Measurements from ENCODE around the gene CCDC158. TPM values are rescaled to one million over a fixed set of nuclear protein-coding genes. Genes with fewer than 3 reads are reported as not detected.
"Not testable (repeated sequence)": the region's sequence is repeated elsewhere in the genome, so short reads cannot be mapped to it uniquely, and the experiment has no call there.

Gene CCDC158
- total RNA-seq, 4 donors from 2014 or later: 0.16 to 0.55 TPM; not detected in 2

DNA sequence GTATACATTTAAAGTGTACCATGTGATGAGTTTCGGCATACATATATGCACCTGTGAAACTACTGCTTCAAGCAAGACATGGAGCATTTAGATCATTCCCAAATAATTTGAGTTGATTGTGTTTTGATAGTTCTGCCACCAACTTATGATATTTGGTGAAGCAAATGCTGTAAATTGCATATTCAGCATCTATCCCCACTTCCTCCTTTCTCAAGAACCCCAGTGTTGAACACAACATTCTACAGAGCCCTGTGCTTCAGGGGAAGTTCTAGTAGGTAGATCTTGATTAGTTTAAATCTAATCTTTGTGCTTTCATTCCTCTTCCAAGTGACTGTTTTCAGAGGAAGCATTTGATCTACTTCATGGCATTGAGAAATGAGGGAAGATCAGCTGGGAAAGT lies 8.7 kb upstream of the CCDC158 start:
- no peak for DNase-seq
- Histone ChIP-seq H3K4me1 (peaks cover 0 to 4% (median 0%) of the 10 kb centered on the region in 4 donors), H3K9me3 (no peaks in the 10 kb centered on the region), H3K27me3 (no peaks in the 10 kb centered on the region), H3K27ac (no peak overlapping the region), H3K36me3 (no peaks in the 10 kb centered on the region), H3K4me3 (no peak overlapping the region)
- 88 to 92% methylated on average over 1 of the region's 1 CpG for WGBS, 2 donors (ENCODE audit: low coverage in 1 of 2)
- no peak for TF ChIP-seq EP300 (IDR thresholded peaks at IDR 0.05; ENCODE audit: low read depth)
- TF ChIP-seq, protein P1, sequence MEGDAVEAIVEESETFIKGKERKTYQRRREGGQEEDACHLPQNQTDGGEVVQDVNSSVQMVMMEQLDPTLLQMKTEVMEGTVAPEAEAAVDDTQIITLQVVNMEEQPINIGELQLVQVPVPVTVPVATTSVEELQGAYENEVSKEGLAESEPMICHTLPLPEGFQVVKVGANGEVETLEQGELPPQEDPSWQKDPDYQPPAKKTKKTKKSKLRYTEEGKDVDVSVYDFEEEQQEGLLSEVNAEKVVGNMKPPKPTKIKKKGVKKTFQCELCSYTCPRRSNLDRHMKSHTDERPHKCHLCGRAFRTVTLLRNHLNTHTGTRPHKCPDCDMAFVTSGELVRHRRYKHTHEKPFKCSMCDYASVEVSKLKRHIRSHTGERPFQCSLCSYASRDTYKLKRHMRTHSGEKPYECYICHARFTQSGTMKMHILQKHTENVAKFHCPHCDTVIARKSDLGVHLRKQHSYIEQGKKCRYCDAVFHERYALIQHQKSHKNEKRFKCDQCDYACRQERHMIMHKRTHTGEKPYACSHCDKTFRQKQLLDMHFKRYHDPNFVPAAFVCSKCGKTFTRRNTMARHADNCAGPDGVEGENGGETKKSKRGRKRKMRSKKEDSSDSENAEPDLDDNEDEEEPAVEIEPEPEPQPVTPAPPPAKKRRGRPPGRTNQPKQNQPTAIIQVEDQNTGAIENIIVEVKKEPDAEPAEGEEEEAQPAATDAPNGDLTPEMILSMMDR (IDR thresholded peaks at IDR 0.05): no peak
- no peak for TF ChIP-seq POLR2A (IDR thresholded peaks at IDR 0.05)
- no peak for TF ChIP-seq POLR2AphosphoS5 (IDR thresholded peaks at IDR 0.05)
- intact Hi-C loops (cut with DNase I; ENCODE audit: low total_unique reads): loop anchor here (5.0 kb wide), 1 partner anchor 73 kb away; no protein-coding TSS in a partner anchor
- in situ Hi-C loops (cut with MboI; ENCODE audit: low pct_ligation_motif_present in 1 of 4, low pct_unique_long_range_greater_than_20kb in 1 of 4, low sequenced_read_pairs in 3 of 4): loop anchor here in 3 of 4 donors (5.0 to 10.0 kb wide), 3 partner anchors 65 to 325 kb away; no protein-coding TSS in a partner anchor

DNA sequence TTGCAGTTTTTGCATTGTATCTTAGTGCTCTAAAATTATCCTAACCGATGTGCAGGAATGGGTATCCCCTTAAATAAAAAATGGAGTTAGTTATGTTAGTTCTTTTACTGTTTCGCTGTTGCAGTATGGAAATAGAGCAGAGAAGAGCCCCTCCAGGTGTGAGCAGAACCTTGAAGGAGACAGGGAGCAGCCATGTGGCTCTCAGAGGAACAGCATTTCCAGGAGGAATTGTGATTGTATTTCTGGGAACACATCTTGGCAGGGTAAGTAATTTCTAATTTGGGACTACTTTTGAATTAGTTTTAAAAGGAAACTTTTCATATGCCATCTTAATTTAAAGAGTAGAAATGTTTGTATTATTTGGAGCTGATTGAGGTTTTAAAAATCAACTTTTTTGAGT lies 5.3 kb upstream of the CCDC158 start:
- Histone ChIP-seq H3K9me3 (no peaks in the 10 kb centered on the region), H3K4me1 (peaks cover 0 to 7% (median 2%) of the 10 kb centered on the region in 4 donors), H3K27ac (no peak overlapping the region), H3K4me3 (no peak overlapping the region), H3K36me3 (no peaks in the 10 kb centered on the region), H3K27me3 (no peaks in the 10 kb centered on the region)
- in situ Hi-C loops (cut with MboI; ENCODE audit: low pct_ligation_motif_present in 1 of 4, low pct_unique_long_range_greater_than_20kb in 1 of 4, low sequenced_read_pairs in 3 of 4) (no loop called here), intact Hi-C loops (cut with DNase I; ENCODE audit: low total_unique reads) (no loop called here)
- TF ChIP-seq EP300 (IDR thresholded peaks at IDR 0.05; ENCODE audit: low read depth) (no peak), POLR2AphosphoS5 (IDR thresholded peaks at IDR 0.05) (no peak), POLR2A (IDR thresholded peaks at IDR 0.05) (no peak)
- TF ChIP-seq, protein P1 (IDR thresholded peaks at IDR 0.05): no peak
- 63% methylated on average over 2 of the region's 2 CpGs; no CpG with 5 or more reads in 1 of the 2 donors for WGBS, 2 donors (ENCODE audit: low coverage in 1 of 2)
- no peak for DNase-seq

DNA sequence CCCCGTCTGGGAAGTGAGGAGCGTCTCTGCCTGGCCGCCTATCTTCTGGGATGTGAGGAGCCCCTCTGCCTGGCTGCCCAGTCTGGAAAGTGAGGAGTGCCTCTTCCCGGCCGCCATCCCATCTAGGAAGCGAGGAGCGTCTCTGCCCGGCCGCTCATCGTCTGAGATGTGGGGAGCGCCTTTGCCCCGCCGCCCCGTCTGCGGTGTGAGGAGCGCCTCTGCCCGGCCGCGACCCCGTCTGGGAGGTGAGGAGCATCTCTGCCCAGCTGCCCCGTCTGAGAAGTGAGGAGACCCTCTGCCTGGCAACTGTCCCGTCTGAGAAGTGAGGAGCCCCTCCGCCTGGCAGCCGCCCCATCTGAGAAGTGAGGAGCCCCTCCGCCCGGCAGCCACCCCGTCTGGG lies 2.2 kb upstream of the CCDC158 start:
- H3K27ac ChIP-seq; DNase-seq; H3K36me3 ChIP-seq; in situ Hi-C loops (cut with MboI; ENCODE audit: low pct_ligation_motif_present in 1 of 4, low pct_unique_long_range_greater_than_20kb in 1 of 4, low sequenced_read_pairs in 3 of 4); H3K27me3 ChIP-seq; intact Hi-C loops (cut with DNase I; ENCODE audit: low total_unique reads); H3K9me3 ChIP-seq; H3K4me3 ChIP-seq: not testable (repeated sequence)
- WGBS, 2 donors (ENCODE audit: low coverage in 1 of 2): 95% methylated on average over 21 of the region's 27 CpGs; no CpG with 5 or more reads in 1 of the 2 donors
- peaks cover 0 to 13% (median 4%) of the 10 kb centered on the region in 4 donors for H3K4me1 ChIP-seq

DNA sequence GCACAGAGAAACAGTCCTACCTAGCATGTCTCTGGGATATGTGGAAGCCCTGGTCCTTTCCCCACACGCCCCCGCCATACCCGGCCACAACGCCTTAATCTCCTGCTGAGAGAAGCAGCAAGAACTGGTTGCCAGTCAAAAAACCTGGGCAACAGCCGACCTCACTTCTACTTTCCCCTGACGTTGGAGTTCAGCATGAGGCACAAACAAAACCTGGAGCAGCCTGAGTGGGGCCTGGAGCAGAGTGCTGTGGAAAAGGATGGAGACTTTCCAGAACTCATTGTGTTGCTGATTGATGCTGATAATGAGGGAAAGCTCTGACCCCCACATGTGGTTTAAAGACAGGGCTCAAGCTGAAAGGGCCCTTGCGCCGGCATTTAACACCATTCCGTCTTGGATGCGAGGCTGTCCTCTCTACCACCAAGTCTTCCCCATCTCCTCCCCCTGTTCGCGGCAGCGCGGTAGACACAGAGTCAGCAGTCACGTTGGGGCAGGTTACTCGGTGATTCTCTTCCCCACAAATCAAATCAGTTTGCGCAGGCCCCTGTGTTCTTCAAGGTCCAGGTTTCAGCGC lies 666 bp downstream of the CCDC158 start:
- in situ Hi-C loops (cut with MboI; ENCODE audit: low pct_ligation_motif_present in 1 of 4, low pct_unique_long_range_greater_than_20kb in 1 of 4, low sequenced_read_pairs in 3 of 4): no loop called here
- DNase-seq: no peak
- intact Hi-C loops (cut with DNase I; ENCODE audit: low total_unique reads): no loop called here
- Histone ChIP-seq H3K27ac (no peak overlapping the region), H3K36me3 (no peaks in the 10 kb centered on the region), H3K9me3 (no peaks in the 10 kb centered on the region), H3K27me3 (no peaks in the 10 kb centered on the region), H3K4me3 (peak overlapping the region in 3 of 4 donors; percentile 41 to 60 (median 50)), H3K4me1 (peaks cover 0 to 13% (median 4%) of the 10 kb centered on the region in 4 donors)
- TF ChIP-seq POLR2AphosphoS5 (IDR thresholded peaks at IDR 0.05) (no peak), EP300 (IDR thresholded peaks at IDR 0.05; ENCODE audit: low read depth) (no peak), POLR2A (IDR thresholded peaks at IDR 0.05) (no peak)
- TF ChIP-seq, protein P1 (IDR thresholded peaks at IDR 0.05): no peak
- WGBS, 2 donors (ENCODE audit: low coverage in 1 of 2): 68 to 74% methylated on average over 12 to 18 of the region's 18 CpGs

DNA sequence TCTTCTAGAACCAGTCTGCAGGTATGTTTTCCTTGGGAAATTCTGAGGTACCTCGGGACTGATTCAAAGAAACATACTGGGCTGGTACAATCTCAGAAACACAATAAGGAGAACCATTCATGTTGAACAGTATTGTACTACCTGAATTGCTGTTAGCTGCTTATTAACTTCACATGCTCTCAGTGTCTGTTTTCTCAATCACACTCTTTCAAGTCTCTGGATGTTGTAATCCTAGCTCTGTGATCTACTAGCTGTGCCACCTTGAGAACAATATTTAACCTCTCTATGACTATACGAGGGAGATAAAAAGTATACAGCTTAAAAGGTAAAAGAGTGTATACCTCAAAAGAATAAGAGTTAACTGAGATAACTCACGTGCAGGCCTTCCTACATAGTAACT lies 10.3 kb downstream of the CCDC158 start:
- H3K4me1 ChIP-seq: no peaks in the 10 kb centered on the region
- intact Hi-C loops (cut with DNase I; ENCODE audit: low total_unique reads) (no loop called here), in situ Hi-C loops (cut with MboI; ENCODE audit: low pct_ligation_motif_present in 1 of 4, low pct_unique_long_range_greater_than_20kb in 1 of 4, low sequenced_read_pairs in 3 of 4) (no loop called here)
- DNase-seq: no peak
- H3K9me3 ChIP-seq: no peaks in the 10 kb centered on the region
- no peaks in the 10 kb centered on the region for H3K36me3 ChIP-seq
- no peak overlapping the region for H3K4me3 ChIP-seq
- 33 to 47% methylated on average over 1 to 3 of the region's 3 CpGs for WGBS, 2 donors (ENCODE audit: low coverage in 1 of 2)
- no peaks in the 10 kb centered on the region for H3K27me3 ChIP-seq
- no peak overlapping the region for H3K27ac ChIP-seq
- TF ChIP-seq, protein P1 (IDR thresholded peaks at IDR 0.05): no peak
- TF ChIP-seq POLR2A (IDR thresholded peaks at IDR 0.05) (no peak), EP300 (IDR thresholded peaks at IDR 0.05; ENCODE audit: low read depth) (no peak), POLR2AphosphoS5 (IDR thresholded peaks at IDR 0.05) (no peak)
